Testis (tissue), 5 donors: Measurements from ENCODE around the gene EPDR1. TPM values are rescaled to one million over a fixed set of nuclear protein-coding genes. Genes with fewer than 3 reads are reported as not detected.

Experiments used
- DNase-seq: peaks from one replicate; pipeline ENCODE4 v3.0.0-alpha.2; 2019
- H3K27ac ChIP-seq, 2 donors: fragments of 200-600 bp; sonication (generic); one replicate each; pipeline ENCODE4 v1.5.1; 2019
- H3K27me3 ChIP-seq: fragments of 200-600 bp; sonication (generic); one replicate; pipeline ENCODE4 v1.5.1; 2019
- H3K36me3 ChIP-seq: fragments of 200-600 bp; sonication (generic); one replicate; pipeline ENCODE4 v1.5.1; 2017; ENCODE audit warnings: low read depth; ENCODE audit errors: missing control alignments
- H3K4me1 ChIP-seq: fragments of 200-600 bp; sonication (generic); one replicate; pipeline ENCODE4 v1.5.1; 2019
- H3K4me3 ChIP-seq, 2 donors: fragments of 200-600 bp; sonication (generic); one replicate each; pipeline ENCODE4 v1.5.1; 2017 to 2019
- H3K9me3 ChIP-seq: fragments of 200-600 bp; sonication (generic); one replicate; pipeline ENCODE4 v1.5.1; 2017
- CTCF ChIP-seq, 3 experiments: fragments of 450-650 bp in 2 of 3; fragments of 200-600 bp in 1 of 3; sonication (generic) in 1 of 3; IDR thresholded peaks; one replicate each; pipeline ENCODE4 v1.5.1; 2016 to 2019; ENCODE audit warnings: antibody characterized with exemption in 3 of 3, mild to moderate bottlenecking in 2 of 3, moderate library complexity in 1 of 3
- POLR2A ChIP-seq: fragments of 450-650 bp; IDR thresholded peaks from one replicate; pipeline ENCODE4 v1.6.1; 2017; ENCODE audit warnings: antibody characterized with exemption, mild to moderate bottlenecking, moderate library complexity
- WGBS, 2 donors: methylation state at CpG; one replicate each; pipeline ENCODE4 v1.1.5; 2018; 5-methylcytosine and 5-hydroxymethylcytosine counted together
- intact Hi-C: fragments of 100-400 bp; cut with DNase I; formaldehyde crosslinking; loops from one replicate; pipeline ENCODE4 v1.15.1; 2023; ENCODE audit warnings: low total_unique reads
- long read RNA-seq, 2 donors: transcript quantifications; one replicate each; lab custom pipeline, GENCODE V29; 2026
- polyA plus RNA-seq: library from polyadenylated mRNA; stranded (reverse); fragments of 350-450 nt; fragmentation: Illumina TruSeq; extraction: RNeasy Lipid Tissue Mini Kit (QIAGEN cat#74804); gene quantifications from one replicate; pipeline ENCODE4 v1.2.3, GENCODE V29; 2014; ENCODE audit warnings: low read depth, low replicate concordance; ENCODE audit not compliant: insufficient read depth
- total RNA-seq, 2 donors: library from RNA; depleted of rRNA; stranded (reverse); fragments of >200 nt; gene quantifications; one replicate each; pipeline ENCODE4 v1.2.3, GENCODE V29; 2016

EPDR1 gene
- total RNA-seq (10 to 100 TPM; 30.4 to 34.8 TPM), polyA plus RNA-seq (33.9 TPM)
- long read RNA-seq, donor 1, transcript EPDR1-201 (3 exons, 2,599 nt), result major isoform, 6 of 6 reads
- long read RNA-seq, donor 1, partial matches to known transcripts, result 0 of 6 reads
- long read RNA-seq, donor 1, other reads (novel, unspliced or antisense), result 0 of 6 reads
- long read RNA-seq, donor 2, transcript EPDR1-201 (3 exons, 2,599 nt), result major isoform, 8 of 9 reads
- long read RNA-seq, donor 2, partial matches to known transcripts, result 0 of 9 reads
- long read RNA-seq, donor 2, other reads (novel, unspliced or antisense), result 0 of 9 reads

GRCh38 chr7:37920305-37920848 is at the start of gene EPDR1:
EPDR1 (plus strand) TSS chr7:37920640; CDS start chr7:37920940, 300 bp downstream.
- TF ChIP-seq POLR2A (no peak), CTCF (IDR thresholded peaks at IDR 0.05) (peak in 1 of 3 experiments; percentile 23)
- Histone ChIP-seq H3K4me1 (no peaks in the 10 kb centered on the region), H3K4me3 (peak within 1 kb of the TSS; percentile 80 to 88), H3K9me3 (no peaks in the 10 kb centered on the region), H3K36me3 (no peaks in the 10 kb centered on the region), H3K27me3 (no peaks in the 10 kb centered on the region), H3K27ac (peak within 1 kb of the TSS; percentile 86 to 91)
- DNase-seq, result peak; percentile 79
- WGBS, 2 donors, result 12 to 18% methylated on average over 7 to 20 of the region's 22 CpGs
- intact Hi-C loops, result no loop called here

DNA sequence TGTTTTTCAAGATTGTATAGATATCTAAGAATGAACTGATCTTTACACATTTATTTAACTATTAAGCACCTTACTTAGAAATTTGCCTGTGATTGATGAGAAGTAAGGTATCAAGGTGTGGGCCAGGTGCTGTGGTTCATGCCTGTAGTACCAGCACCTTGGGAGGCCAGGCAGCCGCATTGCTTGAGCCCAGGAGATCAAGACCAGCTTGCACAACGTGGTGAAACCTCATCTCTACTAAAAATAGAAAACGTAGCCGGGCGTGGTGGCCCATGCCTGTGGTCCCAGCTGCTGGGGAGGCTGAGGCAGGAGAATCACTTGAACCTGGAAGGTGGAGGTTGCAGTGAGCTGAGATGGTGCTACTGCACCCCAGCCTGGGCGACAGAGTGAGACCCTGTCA is 38.4 kb upstream of the EPDR1 start:
- 90 to 92% methylated on average over 6 of the region's 6 CpGs for WGBS, 2 donors
- intact Hi-C loops, result no loop called here
- no peaks in the 10 kb centered on the region for H3K36me3 ChIP-seq
- no peak overlapping the region for H3K27ac ChIP-seq
- TF ChIP-seq CTCF (IDR thresholded peaks at IDR 0.05) (no peak), POLR2A (no peak)
- DNase-seq, result no peak
- H3K27me3 ChIP-seq, result no peaks in the 10 kb centered on the region
- H3K9me3 ChIP-seq, result no peaks in the 10 kb centered on the region
- no peaks in the 10 kb centered on the region for H3K4me1 ChIP-seq
- H3K4me3 ChIP-seq, result no peak overlapping the region

DNA sequence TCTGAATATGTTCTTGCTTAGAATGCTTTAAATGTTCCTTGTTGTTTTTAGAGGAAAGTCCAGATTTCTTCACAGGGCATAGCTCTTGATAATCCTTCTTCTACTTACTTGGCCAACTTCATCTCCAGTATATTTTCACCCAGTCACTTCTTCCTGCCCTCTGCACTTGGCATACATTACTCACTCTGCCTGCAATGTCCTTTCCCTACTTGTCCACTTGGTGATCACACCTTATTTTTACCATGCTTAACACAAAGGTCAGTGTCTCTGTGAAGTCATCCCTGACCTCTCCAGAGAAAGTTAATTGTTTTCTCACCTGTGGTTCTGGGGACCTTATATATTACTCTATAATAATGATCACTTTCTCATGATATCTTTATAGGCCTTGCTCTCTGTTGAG is 27.1 kb upstream of the EPDR1 start:
- no peak for DNase-seq
- Histone ChIP-seq H3K4me3 (no peak overlapping the region), H3K27ac (no peak overlapping the region), H3K36me3 (no peaks in the 10 kb centered on the region), H3K27me3 (no peaks in the 10 kb centered on the region), H3K9me3 (no peaks in the 10 kb centered on the region), H3K4me1 (no peaks in the 10 kb centered on the region)
- TF ChIP-seq POLR2A (no peak), CTCF (IDR thresholded peaks at IDR 0.05) (no peak)
- intact Hi-C loops, result no loop called here

DNA sequence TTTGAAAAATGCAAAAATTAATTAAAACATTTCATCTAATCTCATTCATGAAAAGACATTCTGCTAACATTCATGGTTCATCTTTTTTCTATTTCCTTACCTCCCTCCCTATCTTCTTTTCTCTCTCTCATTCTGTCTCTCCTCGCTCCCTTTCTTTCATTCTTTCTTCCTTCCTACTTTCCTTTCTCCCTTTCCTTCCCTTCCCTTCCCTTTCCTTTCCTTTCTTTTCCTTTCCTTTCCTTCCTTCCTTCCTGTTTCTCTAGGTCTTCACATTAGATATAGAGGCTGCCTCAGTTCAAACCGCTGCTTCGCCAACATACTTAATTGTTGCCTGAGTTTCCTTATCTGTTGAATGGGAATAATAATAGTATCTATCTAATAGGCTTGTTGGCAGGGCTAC is 25.8 kb upstream of the EPDR1 start:
- no peaks in the 10 kb centered on the region for H3K4me1 ChIP-seq
- H3K27ac ChIP-seq, result no peak overlapping the region
- WGBS, 2 donors, result 87 to 90% methylated on average over 3 of the region's 3 CpGs
- no peak for TF ChIP-seq POLR2A
- TF ChIP-seq CTCF (IDR thresholded peaks at IDR 0.05), result no peak
- H3K27me3 ChIP-seq, result no peaks in the 10 kb centered on the region
- no peaks in the 10 kb centered on the region for H3K9me3 ChIP-seq
- no peaks in the 10 kb centered on the region for H3K36me3 ChIP-seq
- no peak overlapping the region for H3K4me3 ChIP-seq
- intact Hi-C loops, result no loop called here
- DNase-seq, result no peak
